ENCODE measurements around the gene FBXW4. TPM values are rescaled to one million over a fixed set of nuclear protein-coding genes. Genes with fewer than 3 reads are reported as not detected.

FBXW4 gene
- polyA plus RNA-seq, 1 donor from 2014 or later: 7.7 TPM

- Histone ChIP-seq H3K36me3 (ENCODE audit: insufficient read depth, low read length) (no peaks in the 10 kb centered on the region), H4K20me1 (ENCODE audit: insufficient read depth) (no peaks in the 10 kb centered on the region), H3K9me3 (ENCODE audit: low read length) (no peaks in the 10 kb centered on the region), H3K9ac (ENCODE audit: low read length) (no peak overlapping the region), H3K27me3 (ENCODE audit: insufficient read depth, low read depth, low read length) (peaks cover 9% of the 10 kb centered on the region), H3F3A (ENCODE audit: insufficient read depth, low read length, poor library complexity, severe bottlenecking) (no peaks in the 10 kb centered on the region), H3K9me2 (ENCODE audit: insufficient read depth, low read length) (no peaks in the 10 kb centered on the region), H3K4me3 (ENCODE audit: low read length) (no peak overlapping the region), H3K4me2 (ENCODE audit: low read length) (no peak overlapping the region), H3K79me2 (replicated peaks; ENCODE audit: insufficient read depth, low read length) (no peaks in the 10 kb centered on the region), H2AFZ (ENCODE audit: low read depth, low read length) (no peak overlapping the region), H3K27ac (ENCODE audit: low read length) (no peak overlapping the region)
- TF ChIP-seq CTCF (IDR thresholded peaks at IDR 0.05; ENCODE audit: poor library complexity, severe bottlenecking): no peak
- TF ChIP-seq MXI1 (conservative IDR thresholded peaks at IDR 0.05; ENCODE audit: poor library complexity, severe bottlenecking): no peak
- no peak for TF ChIP-seq EP300 (conservative IDR thresholded peaks at IDR 0.05; ENCODE audit: poor library complexity, severe bottlenecking)
- TF ChIP-seq POLR2AphosphoS5 (IDR thresholded peaks at IDR 0.05): no peak
- no peak for TF ChIP-seq SMC3 (conservative IDR thresholded peaks at IDR 0.05; ENCODE audit: poor library complexity)
- no peak for TF ChIP-seq RAD21 (conservative IDR thresholded peaks at IDR 0.05)
- TF ChIP-seq EZH2 (IDR thresholded peaks at IDR 0.05; ENCODE audit: borderline replicate concordance, insufficient read depth, low read length, poor library complexity, severe bottlenecking): no peak
- no peak for TF ChIP-seq TAF1 (IDR thresholded peaks at IDR 0.05; ENCODE audit: low read depth)
- no peak for TF ChIP-seq REST (IDR thresholded peaks at IDR 0.05; ENCODE audit: borderline replicate concordance)
Measured at GRCh38 chr10:101619983-101620382, 75.0 kb downstream of the FBXW4 start.

GRCh38 chr10:101618871-101619270, 76.1 kb downstream of the FBXW4 start:
- Histone ChIP-seq H3K9ac (ENCODE audit: low read length) (no peak overlapping the region), H3K36me3 (ENCODE audit: insufficient read depth, low read length) (no peaks in the 10 kb centered on the region), H3K9me3 (ENCODE audit: low read length) (no peaks in the 10 kb centered on the region), H3K79me2 (replicated peaks; ENCODE audit: insufficient read depth, low read length) (no peaks in the 10 kb centered on the region), H4K20me1 (ENCODE audit: insufficient read depth) (no peaks in the 10 kb centered on the region), H2AFZ (ENCODE audit: low read depth, low read length) (no peak overlapping the region), H3F3A (ENCODE audit: insufficient read depth, low read length, poor library complexity, severe bottlenecking) (no peaks in the 10 kb centered on the region), H3K9me2 (ENCODE audit: insufficient read depth, low read length) (no peaks in the 10 kb centered on the region), H3K27me3 (ENCODE audit: insufficient read depth, low read depth, low read length) (peaks cover 9% of the 10 kb centered on the region), H3K27ac (ENCODE audit: low read length) (no peak overlapping the region), H3K4me3 (ENCODE audit: low read length) (no peak overlapping the region), H3K4me2 (ENCODE audit: low read length) (no peak overlapping the region)
- no peak for TF ChIP-seq REST (IDR thresholded peaks at IDR 0.05; ENCODE audit: borderline replicate concordance)
- TF ChIP-seq CTCF (IDR thresholded peaks at IDR 0.05; ENCODE audit: poor library complexity, severe bottlenecking): no peak
- no peak for TF ChIP-seq EZH2 (IDR thresholded peaks at IDR 0.05; ENCODE audit: borderline replicate concordance, insufficient read depth, low read length, poor library complexity, severe bottlenecking)
- TF ChIP-seq MXI1 (conservative IDR thresholded peaks at IDR 0.05; ENCODE audit: poor library complexity, severe bottlenecking): no peak
- no peak for TF ChIP-seq EP300 (conservative IDR thresholded peaks at IDR 0.05; ENCODE audit: poor library complexity, severe bottlenecking)
- no peak for TF ChIP-seq TAF1 (IDR thresholded peaks at IDR 0.05; ENCODE audit: low read depth)
- no peak for TF ChIP-seq SMC3 (conservative IDR thresholded peaks at IDR 0.05; ENCODE audit: poor library complexity)
- TF ChIP-seq RAD21 (conservative IDR thresholded peaks at IDR 0.05): no peak
- TF ChIP-seq POLR2AphosphoS5 (IDR thresholded peaks at IDR 0.05): no peak
